GM21526 (cell line): ENCODE measurements around the gene ADAD2.
A peak's percentile ranks its signal among the peaks of the same experiment; 100 is the strongest.

Experiments
- ATAC-seq: cut with Tn5 transposase; IDR thresholded peaks from one replicate; pipeline ENCODE4 v1.9.1; 2021; ENCODE audit warnings: moderate library complexity; ENCODE audit not compliant: unreplicated experiment, low FRiP score

Gene ADAD2

GRCh38 chr16:84190731-84191388 is at the start of gene ADAD2:
Gene ADAD2 (plus strand): TSS chr16:84191157. CDS start chr16:84191231, 74 bp downstream.
- no peak for ATAC-seq

- ATAC-seq, result no peak
These were observed 47.9 kb upstream of the ADAD2 start for GRCh38 chr16:84143081-84143480.

DNA sequence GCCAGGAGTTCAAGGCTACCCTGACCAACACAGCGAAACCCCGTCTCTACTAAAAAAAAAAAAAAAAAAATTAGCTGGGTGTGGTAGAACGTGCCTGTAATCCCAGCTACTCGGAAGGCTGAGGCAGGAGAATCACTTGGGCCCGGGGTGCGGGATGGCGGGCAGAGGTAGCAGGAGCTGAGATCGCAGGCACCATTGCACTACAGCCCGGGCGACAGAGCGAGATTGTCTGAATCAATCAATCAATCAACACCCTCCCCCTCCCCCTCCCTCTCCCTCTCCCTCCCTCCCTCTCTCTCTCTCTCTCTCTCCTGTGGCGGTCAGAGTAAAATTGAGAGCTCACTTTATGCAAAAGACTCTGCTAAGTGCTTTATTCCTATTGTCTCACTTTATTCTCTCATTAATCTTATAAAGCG is 47.2 kb upstream of the ADAD2 start:
- ATAC-seq, result no peak

GRCh38 chr16:84144209-84144858 is 46.6 kb upstream of the ADAD2 start:
- peak; percentile 26 for ATAC-seq

DNA sequence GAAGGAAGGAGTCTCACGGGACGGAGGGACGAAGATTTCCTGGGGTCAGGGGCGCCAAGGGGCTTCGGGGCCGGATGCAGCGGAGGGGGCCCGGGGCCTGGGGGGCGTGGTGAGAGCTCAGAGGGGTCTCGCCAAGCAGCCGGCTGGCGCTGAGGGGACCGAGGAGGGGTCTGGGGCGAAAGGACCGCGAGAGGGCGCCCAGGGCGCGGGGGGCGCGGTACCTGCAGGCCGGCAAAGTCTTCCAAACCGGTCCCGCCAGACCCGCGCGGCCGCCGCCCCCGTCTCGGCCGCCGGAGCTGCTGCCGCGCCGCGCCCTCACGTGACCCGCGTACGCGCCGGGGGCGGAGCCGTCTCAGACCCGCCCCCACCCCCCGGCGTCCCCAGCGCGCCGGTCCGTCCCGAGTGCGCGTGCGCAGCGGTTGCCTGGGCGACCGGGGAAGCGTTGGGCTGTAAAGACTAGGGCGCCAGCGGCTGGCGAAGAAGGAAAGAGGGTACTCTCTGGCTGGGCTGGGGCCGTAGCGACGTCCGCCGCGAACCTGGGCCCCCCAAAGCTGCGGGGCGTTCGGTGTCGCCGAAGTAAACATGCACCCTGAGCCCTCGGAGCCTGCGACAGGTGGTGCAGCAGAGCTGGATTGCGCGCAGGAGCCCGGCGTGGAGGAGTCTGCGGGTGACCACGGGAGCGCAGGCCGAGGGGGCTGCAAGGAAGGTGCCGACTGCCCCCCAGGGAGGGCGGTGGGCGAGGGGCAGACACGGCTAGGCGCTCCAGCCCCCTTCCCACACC is 45.9 kb upstream of the ADAD2 start, which contains the start of the genes DNAAF1 and HSDL1:
Gene DNAAF1, plus strand, starts transcription at position 450 of the 781 bp plus-strand sequence. Its CDS starts 133 bp downstream, at position 583.
Gene HSDL1, minus strand, starts transcription at position 319 of the 781 bp plus-strand sequence. CDS start 13,856 bp downstream, outside the sequence.
- peak; percentile 73 for ATAC-seq

DNA sequence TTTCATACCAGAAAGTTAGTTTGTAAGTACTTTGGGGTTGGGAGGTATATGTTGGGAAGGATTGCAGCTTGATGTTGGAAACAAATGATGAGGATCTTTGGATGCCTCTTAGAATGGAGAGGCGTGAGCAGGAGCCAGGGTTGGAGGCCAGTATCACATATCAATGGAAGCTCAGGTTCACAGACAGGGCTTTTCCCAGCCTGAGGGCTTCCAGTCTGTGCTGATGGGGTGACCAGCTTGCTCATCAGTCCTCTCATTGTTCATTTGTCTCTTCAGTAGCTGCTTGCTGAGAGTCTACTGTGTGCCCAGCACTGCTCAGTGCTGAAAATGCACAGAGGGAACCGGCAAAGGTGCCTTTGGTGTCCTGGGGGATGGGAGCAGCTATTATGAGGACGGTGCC is 40.0 kb upstream of the ADAD2 start:
- no peak for ATAC-seq

GRCh38 chr16:84153660-84154214 is 37.2 kb upstream of the ADAD2 start:
- ATAC-seq, result no peak

DNA sequence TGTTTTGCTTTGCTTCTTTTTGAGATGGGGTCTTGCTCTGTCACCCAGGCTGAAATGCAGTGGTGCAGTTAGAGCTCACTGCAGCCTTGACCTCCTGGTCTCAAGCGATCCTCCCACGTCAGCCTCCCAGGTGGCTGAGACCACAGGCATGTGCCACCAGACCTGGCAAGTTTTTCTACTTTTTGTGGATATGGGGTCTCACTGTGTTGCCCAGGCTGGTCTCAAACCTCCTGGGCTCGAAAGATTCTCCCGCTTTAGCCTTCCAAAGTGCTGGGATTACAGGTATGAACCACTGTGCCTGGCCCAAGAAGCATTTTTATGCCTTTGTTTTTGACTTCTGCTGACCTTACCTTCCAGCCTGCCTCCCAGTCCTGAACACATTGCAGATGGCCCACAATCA is 35.7 kb upstream of the ADAD2 start:
- ATAC-seq, result no peak

DNA sequence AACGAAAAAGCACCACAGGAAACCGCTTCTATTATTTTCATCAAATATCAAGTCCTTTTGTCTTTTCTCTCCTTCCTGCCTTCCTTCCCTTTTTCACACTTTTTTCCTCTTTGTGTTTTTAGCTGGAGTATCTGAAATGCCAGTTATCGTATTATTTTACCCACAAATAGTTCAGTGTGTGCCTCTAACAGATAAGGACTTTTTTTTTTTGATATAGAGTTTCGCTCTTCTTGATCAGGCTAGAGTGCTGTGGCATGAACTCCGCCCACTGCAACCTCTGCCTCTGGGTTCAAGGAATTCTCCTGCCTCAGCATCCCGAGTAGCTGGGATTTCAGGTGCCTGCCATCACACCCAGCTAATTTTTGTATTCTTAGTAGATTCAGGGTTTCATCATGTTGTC is 35.2 kb upstream of the ADAD2 start:
- no peak for ATAC-seq

GRCh38 chr16:84156342-84156784 is 34.6 kb upstream of the ADAD2 start:
- ATAC-seq, result no peak

GRCh38 chr16:84159007-84159406 is 31.9 kb upstream of the ADAD2 start:
- no peak for ATAC-seq

DNA sequence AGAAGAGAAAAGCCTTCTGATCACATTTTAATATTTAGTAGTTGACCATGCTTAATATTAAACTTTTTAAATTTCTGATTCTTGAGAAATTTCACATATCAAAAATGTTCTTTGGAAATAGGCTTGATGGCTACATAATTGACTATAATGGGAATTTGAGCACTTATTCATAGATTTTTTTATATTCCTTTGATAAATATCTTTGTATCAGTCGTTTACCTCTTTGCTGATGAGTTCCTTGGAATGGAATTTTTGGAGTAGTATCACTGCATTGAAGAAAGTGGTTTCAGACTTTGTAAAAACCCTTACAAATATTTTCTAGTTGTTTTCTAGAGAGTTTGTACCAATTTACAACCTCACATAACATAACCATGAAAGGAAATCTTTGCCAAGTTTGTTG is 31.2 kb upstream of the ADAD2 start:
- ATAC-seq, result no peak

DNA sequence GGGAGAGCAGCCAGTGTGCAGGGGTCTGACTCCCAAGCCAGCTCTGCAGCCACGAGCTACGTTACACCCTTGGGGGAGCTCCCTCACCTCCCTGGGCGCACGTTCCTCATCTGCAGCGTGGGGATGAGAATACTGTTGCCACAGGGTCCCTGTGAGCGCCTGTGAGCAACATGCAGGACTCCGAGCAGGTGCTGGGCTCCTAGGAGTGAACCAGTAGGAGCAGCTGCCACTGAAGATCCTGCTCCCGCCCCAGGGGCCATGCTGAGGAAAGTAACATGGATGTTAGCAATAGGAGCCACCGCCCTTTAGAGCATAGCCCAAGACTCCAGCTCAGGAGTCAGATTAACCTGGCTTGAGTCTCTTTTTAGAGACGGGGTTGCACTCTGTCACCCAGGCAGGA is 29.9 kb upstream of the ADAD2 start:
- no peak for ATAC-seq

DNA sequence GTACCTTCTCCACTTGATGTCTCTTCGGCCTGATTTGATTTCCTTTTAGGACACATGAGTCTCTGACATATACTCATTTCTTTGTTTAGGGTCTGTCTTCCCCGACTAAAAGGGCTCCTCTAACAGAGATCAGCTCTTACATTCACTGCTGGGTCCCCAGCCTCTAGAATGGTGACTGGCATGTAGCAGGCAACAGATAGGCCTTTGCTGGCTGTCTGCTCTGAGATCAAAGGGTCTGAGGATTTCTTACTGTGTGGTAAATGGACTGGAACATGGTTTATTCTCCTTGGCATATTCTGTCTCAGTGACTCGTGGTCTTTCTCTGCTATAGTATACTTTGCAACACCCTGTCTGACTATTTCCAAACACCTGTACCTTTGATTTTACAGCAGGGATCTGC is 29.2 kb upstream of the ADAD2 start:
- no peak for ATAC-seq

DNA sequence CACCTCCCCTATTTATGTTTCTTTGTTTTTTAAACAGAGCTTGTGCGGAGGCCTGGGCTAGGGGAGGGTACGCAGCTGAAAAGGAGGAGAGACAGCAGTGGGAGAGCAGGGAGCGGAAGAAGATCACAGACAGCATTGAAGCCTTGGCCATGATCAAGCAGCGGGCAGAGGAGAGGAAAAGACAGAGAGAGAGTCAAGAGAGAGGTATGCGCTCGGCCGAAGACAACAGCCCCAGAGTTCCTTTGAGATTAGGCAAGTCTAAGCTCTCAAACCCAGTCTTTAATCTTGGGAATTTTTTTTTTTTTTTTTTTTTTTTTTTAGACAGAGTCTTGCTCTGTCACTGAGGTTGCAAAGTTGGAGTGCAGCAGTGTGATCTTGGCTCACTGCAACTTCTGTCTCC is 25.2 kb upstream of the ADAD2 start:
- no peak for ATAC-seq

GRCh38 chr16:84166796-84167695 is 23.9 kb upstream of the ADAD2 start:
- no peak for ATAC-seq

- ATAC-seq, result no peak
These were observed 21.1 kb upstream of the ADAD2 start for GRCh38 chr16:84169765-84170310.

- no peak for ATAC-seq
These were observed 16.6 kb upstream of the ADAD2 start for GRCh38 chr16:84174396-84174795.

GRCh38 chr16:84175350-84176081 is 15.4 kb upstream of the ADAD2 start:
- peak; percentile 71 for ATAC-seq
